AG09319 (cell line): ENCODE results near the gene TBC1D14.

Source experiments
- DNase-seq: peaks from one replicate; pipeline ENCODE4 v3.0.0-alpha.2; 2010; ENCODE audit warnings: low read depth; ENCODE audit errors: extremely low read depth
- TF ChIP-seq, protein P1 (sequence below): IDR thresholded peaks from 2 replicates; pipeline ENCODE4 v1.5.1; 2011; ENCODE audit warnings: low read depth, mild to moderate bottlenecking, inconsistent platforms, low read length, moderate library complexity

The TBC1D14 gene

DNA sequence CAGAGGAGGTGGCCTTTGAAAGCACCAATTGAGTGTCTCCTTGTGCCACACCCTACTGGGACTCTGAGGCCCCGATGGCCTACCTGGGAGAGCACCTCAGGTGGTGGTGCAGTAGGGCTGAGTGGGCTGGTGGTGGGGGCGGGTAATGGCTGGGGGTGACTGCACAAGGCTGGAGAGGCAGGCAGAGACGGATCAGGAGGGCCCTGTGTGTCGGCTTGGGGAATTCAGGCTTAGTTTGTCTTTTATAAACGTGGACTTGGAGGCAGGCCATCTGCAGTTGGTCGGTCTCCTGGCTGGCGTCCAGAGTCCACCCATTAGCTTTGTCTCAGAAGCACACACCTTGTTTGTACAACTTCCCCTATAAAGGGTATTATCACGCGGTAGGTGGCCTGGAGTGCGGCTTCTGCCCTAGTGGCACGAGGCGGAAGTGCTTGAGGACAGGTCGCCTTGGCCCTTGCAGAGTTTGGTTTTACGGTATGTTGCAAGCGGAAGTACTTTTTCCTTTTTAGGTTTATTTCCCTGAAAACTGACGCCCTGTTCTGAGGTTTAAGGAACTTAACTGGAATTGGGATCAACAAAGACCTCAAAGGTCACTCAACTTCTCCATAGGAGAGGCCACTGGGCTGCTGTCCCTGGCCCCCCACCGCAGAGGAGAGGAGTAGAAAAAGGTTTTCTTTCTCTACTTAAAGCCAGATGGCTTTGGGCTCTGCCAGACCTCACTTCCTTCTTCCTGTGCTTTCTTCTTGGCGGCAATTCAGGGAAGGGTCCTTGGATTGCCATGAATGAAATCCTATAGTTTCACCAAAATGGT lies 8.0 kb downstream of the TBC1D14 start:
- DNase-seq = no peak
- TF ChIP-seq, protein P1, sequence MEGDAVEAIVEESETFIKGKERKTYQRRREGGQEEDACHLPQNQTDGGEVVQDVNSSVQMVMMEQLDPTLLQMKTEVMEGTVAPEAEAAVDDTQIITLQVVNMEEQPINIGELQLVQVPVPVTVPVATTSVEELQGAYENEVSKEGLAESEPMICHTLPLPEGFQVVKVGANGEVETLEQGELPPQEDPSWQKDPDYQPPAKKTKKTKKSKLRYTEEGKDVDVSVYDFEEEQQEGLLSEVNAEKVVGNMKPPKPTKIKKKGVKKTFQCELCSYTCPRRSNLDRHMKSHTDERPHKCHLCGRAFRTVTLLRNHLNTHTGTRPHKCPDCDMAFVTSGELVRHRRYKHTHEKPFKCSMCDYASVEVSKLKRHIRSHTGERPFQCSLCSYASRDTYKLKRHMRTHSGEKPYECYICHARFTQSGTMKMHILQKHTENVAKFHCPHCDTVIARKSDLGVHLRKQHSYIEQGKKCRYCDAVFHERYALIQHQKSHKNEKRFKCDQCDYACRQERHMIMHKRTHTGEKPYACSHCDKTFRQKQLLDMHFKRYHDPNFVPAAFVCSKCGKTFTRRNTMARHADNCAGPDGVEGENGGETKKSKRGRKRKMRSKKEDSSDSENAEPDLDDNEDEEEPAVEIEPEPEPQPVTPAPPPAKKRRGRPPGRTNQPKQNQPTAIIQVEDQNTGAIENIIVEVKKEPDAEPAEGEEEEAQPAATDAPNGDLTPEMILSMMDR = peak; percentile 17

DNA sequence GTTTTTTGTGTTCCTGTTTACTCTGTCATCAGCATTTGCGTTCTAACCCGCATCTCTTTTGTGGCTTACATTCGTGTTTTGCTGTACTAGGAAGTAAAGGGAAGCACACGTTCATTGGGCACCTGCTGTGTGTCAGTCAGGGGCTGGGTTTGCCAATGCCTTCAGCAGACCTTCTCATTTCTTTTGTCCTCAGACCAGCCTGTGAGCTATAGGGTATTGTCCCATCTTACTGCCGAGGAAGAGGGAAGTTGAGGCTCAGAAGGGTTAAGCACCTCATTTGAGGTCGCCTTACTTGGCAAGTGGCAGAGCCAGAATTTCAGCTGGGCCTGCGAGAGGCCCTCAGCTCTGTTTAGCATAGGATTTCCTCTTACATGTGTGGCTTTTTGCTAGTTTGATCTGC lies 8.7 kb downstream of the TBC1D14 start:
- TF ChIP-seq, protein P1 = no peak
- DNase-seq = no peak

DNA sequence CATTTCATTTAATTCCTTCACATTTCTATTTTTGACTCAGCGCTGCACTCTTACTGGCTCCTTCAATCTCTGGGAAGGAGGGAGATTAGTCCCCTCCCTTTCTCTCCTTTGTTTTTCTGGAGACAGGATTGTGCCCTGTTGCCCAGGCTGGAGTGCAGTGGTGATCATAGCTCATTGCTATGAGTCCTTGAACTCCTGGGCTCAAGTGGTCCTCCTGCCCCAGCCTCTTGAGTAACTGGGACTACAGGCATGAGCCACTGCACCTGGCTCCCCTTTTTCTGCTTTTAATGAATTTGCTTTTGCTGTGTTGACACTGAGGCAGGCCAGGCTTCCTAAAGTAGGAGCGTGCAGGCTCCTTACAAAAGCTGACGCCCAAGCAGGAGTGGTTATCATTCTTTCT lies 10.5 kb downstream of the TBC1D14 start:
- TF ChIP-seq, protein P1 = no peak
- no peak for DNase-seq

DNA sequence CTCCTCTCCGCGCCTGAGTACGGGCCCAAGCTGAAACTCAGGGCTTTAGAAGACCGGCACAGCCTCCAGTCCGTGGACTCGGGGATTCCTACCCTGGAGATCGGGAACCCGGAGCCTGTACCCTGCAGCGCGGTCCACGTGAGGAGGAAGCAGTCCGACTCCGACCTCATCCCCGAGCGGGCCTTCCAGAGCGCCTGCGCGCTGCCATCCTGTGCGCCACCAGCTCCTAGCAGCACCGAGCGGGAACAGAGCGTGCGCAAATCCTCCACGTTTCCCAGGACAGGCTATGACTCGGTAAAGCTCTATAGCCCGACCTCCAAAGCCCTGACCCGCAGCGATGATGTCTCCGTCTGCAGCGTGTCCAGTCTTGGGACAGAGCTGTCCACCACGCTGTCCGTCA lies 13.9 kb downstream of the TBC1D14 start:
- TF ChIP-seq, protein P1 = no peak
- DNase-seq = no peak

DNA sequence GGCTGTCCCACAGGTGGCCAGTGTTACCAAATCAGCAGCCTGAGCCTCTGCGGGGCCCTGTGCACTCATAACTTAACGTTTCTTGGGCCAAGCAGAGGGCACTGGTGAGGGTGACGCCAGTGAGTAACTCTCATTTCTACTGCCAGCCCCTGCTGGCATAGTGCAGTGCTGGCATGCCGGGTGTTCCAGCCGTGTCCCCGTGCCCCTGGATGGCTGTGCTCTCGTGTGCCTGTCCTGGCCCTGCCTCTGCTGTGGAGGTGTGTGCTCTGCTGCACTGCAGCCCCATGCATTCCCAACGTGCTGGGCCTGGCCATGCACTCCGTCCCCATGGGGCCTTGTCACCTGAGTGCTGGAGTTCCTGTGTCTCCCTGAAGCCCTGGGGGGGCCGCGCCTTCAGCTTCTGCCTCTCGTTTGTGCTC lies 14.7 kb downstream of the TBC1D14 start:
- DNase-seq = no peak
- TF ChIP-seq, protein P1 = no peak

DNA sequence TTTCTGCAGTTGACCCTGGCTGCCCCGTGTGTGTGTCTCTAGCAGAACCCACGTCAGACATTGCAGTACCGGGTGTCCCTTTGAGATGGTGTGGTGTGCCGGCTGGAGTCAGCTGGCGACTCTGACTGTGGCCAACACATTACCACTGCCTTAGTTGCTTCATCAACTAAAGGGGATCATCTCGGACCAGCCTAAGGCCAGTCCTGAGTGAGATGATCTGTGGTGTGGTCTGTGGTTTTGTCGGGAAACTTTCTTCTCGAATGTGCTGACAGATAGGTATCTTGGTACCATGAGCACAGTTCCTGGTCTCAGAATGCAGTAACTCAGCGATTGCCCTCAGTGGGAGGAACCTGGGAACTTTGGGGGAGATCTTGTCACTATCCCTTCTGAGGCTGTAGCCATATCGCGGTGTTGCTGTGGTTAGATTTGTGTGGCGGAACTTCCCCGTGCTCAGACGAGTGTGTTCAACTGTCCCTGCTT lies 15.8 kb downstream of the TBC1D14 start:
- no peak for DNase-seq
- TF ChIP-seq, protein P1 = no peak

DNA sequence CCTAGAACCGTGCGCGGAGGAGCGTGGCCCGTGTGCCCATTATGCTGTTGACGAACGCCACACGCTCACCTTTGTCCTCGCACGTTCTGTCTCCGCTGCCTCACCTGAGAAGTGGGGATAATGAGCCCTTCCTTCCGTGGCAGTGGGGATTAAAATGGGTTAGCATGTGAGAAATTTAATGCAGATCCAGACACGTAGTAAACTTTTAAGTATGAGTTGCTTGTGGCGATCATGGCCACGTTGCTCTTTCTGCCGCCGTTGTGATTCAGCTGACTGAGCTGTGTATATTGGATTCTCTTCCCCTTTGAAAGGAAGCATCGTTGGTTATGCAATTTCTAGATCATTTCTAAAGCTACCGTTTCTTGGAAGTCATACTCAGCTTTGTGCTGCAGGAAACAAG lies 16.5 kb downstream of the TBC1D14 start:
- TF ChIP-seq, protein P1 = no peak
- no peak for DNase-seq
